GM19452 (cell line): ENCODE results near the gene TMEM258.

ENCODE experiments used
- ATAC-seq: cut with Tn5 transposase; IDR thresholded peaks from one replicate; pipeline ENCODE4 v1.9.1; 2021; ENCODE audit not compliant: unreplicated experiment

Gene TMEM258

GRCh38 chr11:61797263-61797944 lies 5.0 kb upstream of the TMEM258 start:
- ATAC-seq, result no peak

GRCh38 chr11:61795876-61796526 lies 3.6 kb upstream of the TMEM258 start:
- no peak for ATAC-seq

- ATAC-seq, result no peak
These were observed 3.1 kb upstream of the TMEM258 start for GRCh38 chr11:61795459-61795858.

- no peak for ATAC-seq
These were observed 2.2 kb upstream of the TMEM258 start for GRCh38 chr11:61794579-61794978.

GRCh38 chr11:61793829-61794204 lies 1.4 kb upstream of the TMEM258 start:
- ATAC-seq, result no peak

- peak; percentile 5 for ATAC-seq
These were observed 857 bp upstream of the TMEM258 start for GRCh38 chr11:61793083-61793828.

GRCh38 chr11:61791737-61792309 lies 576 bp downstream of the TMEM258 start:
- ATAC-seq, result peak; percentile 17

- ATAC-seq, result no peak
These were observed 4.4 kb downstream of the TMEM258 start for GRCh38 chr11:61787928-61788491.

- ATAC-seq, result no peak
These were observed 6.5 kb downstream of the TMEM258 start for GRCh38 chr11:61785837-61786402.

GRCh38 chr11:61784506-61784805 lies 7.9 kb downstream of the TMEM258 start:
- no peak for ATAC-seq

GRCh38 chr11:61783717-61784505 lies 8.5 kb downstream of the TMEM258 start:
- ATAC-seq, result no peak

GRCh38 chr11:61782841-61783240 lies 9.6 kb downstream of the TMEM258 start:
- ATAC-seq, result no peak

- no peak for ATAC-seq
These were observed 10.1 kb downstream of the TMEM258 start for GRCh38 chr11:61782299-61782698.

- no peak for ATAC-seq
These were observed 10.8 kb downstream of the TMEM258 start for GRCh38 chr11:61781585-61781984.

GRCh38 chr11:61780581-61781162 lies 11.7 kb downstream of the TMEM258 start:
- ATAC-seq, result no peak

GRCh38 chr11:61779666-61780525 lies 12.5 kb downstream of the TMEM258 start:
- no peak for ATAC-seq

GRCh38 chr11:61778920-61779650 lies 13.3 kb downstream of the TMEM258 start:
- no peak for ATAC-seq

GRCh38 chr11:61778357-61778886 lies 14.0 kb downstream of the TMEM258 start:
- ATAC-seq, result no peak
